Measurements from ENCODE around the gene ZBTB20. TPM values are rescaled to one million over a fixed set of nuclear protein-coding genes. Genes with fewer than 3 reads are reported as not detected.

The ZBTB20 gene
- total RNA-seq, 1 donor from 2014 or later = 61.0 TPM

DNA sequence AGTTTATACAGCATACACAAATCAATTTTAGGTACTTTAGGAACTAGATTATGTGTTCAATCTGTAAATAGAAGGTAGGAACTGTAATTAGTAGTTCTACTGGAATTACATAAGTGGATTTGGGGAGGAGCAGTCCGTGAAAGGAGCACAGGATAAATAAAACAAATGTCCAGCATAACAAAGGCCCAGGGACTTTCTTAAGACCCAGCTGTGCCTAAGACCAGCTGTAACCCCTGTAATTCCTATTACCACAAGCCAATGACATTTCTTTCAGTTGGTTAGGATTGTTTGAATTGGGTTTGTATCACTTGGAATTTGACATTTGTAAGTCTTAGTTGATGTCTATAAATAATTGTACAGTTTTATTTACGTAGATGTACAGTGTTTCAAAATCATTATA is 4.8 kb upstream of the ZBTB20 start:
- DNase-seq (no peak), ATAC-seq (no peak)
- no peaks in the 10 kb centered on the region for H3K4me1 ChIP-seq
- no peaks in the 10 kb centered on the region for H3K27me3 ChIP-seq
- H3K27ac ChIP-seq = no peak overlapping the region
- no peaks in the 10 kb centered on the region for H3K36me3 ChIP-seq
- intact Hi-C loops (cut with DNase I) = no loop called here
- H3K9me3 ChIP-seq = no peaks in the 10 kb centered on the region
- TF ChIP-seq CTCF (IDR thresholded peaks at IDR 0.05) = no peak
- H3K4me3 ChIP-seq = no peak overlapping the region

GRCh38 chr3:115148142-115148790 is 1.2 kb upstream of the ZBTB20 start:
- Histone ChIP-seq H3K4me1 (peaks cover 6% of the 10 kb centered on the region), H3K4me3 (peak overlapping the region; percentile 84), H3K27me3 (no peaks in the 10 kb centered on the region), H3K36me3 (no peaks in the 10 kb centered on the region), H3K27ac (peak overlapping the region; percentile 97), H3K9me3 (no peaks in the 10 kb centered on the region)
- intact Hi-C loops (cut with DNase I) = no loop called here
- no peak for TF ChIP-seq CTCF (IDR thresholded peaks at IDR 0.05)
- DNase-seq (no peak), ATAC-seq (no peak)

DNA sequence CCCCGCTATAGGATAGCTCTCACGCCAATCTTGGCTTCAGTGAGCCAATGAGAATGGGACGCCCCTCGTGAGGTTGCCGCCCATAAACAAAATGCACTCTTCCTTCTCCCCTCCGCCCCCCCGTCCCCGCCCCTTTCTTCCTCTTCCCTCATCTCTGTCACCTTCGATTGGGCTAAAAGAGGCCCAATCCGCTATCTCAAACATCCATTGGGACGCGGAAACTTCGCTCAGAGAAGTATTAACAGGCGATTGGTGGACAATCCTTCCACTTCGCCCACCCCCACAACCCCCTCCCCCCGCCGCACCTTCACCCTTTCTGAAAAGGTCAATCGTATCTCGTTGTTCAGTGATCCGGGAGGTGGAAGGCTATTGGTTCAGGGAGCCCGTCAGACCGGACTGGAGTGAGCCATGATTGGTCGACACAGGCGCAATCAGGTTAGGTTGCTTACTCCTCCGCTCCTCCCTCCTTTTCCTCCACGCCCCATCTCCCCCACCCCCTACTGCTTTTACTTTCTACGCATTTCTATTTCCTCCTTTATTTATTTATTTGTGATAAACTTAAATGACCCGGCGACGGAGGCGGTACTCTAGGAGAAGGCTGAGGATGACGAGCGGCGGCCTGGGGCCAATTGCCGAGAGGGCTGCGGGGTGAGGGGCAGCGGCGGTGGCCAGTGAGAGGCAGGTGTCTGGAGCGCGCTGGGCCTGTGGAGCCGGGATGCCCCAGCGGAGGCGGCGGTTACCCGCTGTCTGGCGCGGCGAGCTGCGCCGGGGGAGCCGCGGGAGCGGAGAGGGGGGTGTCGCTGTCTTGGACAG is 447 bp upstream of the ZBTB20 start:
- H3K4me3 ChIP-seq = peak overlapping the region; percentile 84
- TF ChIP-seq CTCF (IDR thresholded peaks at IDR 0.05) = no peak
- no peaks in the 10 kb centered on the region for H3K9me3 ChIP-seq
- H3K4me1 ChIP-seq = peaks cover 6% of the 10 kb centered on the region
- no peaks in the 10 kb centered on the region for H3K36me3 ChIP-seq
- intact Hi-C loops (cut with DNase I) = no loop called here
- ATAC-seq (peak; percentile 91), DNase-seq (peak; percentile 99)
- peak overlapping the region; percentile 97 for H3K27ac ChIP-seq
- no peaks in the 10 kb centered on the region for H3K27me3 ChIP-seq

DNA sequence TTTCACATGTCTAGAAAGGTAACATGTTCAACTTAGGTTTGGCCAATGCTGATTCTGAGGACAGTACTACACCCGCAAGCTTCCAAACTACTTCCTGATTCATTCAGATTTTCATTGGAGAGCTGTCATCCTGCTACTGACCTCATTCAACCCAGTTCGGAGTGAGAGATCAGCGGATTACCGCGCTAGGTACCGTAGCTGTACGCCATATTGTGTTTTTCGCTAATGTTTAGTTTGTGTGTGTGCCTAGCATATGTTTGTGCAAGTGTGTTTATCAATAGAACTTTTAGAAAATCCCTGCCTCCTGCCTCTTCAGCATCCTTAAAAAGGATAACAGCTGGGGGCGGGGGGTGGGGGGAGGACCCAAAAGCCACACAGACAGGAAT is 1.1 kb downstream of the ZBTB20 start:
- DNase-seq (peak; percentile 56), ATAC-seq (peak; percentile 4)
- intact Hi-C loops (cut with DNase I) = no loop called here
- H3K4me1 ChIP-seq = peaks cover 6% of the 10 kb centered on the region
- no peaks in the 10 kb centered on the region for H3K9me3 ChIP-seq
- H3K27me3 ChIP-seq = no peaks in the 10 kb centered on the region
- no peak for TF ChIP-seq CTCF (IDR thresholded peaks at IDR 0.05)
- peak overlapping the region; percentile 97 for H3K27ac ChIP-seq
- peak overlapping the region; percentile 84 for H3K4me3 ChIP-seq
- H3K36me3 ChIP-seq = no peaks in the 10 kb centered on the region

DNA sequence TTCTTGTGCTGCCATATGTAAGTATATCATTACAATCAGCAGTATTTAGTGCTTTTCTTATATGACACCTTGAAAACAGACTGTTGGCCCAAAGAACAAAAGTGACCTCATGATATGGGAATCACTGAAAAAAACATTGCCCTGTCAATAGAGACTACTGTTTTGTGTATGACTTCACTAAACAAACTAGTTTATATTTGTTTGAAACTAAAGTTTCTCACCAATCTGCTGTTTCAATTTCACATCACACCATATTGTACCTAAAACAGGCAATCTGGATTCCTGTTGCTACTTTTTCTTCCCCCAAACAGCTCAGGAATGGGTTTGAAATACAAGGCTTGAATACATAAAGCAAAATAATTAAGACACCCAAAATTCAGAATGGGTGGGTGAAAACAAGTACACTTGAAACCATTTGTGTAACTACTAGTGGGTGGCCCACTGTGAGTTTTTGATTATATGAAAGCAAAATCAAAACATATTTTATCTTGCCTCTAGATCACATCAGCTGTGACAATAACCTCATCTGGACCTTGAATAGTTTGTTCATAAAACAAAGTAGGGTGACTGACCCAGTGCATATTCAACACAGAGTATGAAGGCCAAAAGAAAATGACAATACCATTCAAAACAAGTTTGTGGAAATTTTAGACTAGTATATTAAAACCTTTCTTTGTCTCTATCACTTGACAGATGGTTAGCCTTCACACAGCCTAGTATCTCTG is 5.9 kb downstream of the ZBTB20 start:
- no peak overlapping the region for H3K4me3 ChIP-seq
- no peak for ATAC-seq
- no peak for DNase-seq
- no peak for TF ChIP-seq CTCF (IDR thresholded peaks at IDR 0.05)
- intact Hi-C loops (cut with DNase I) = no loop called here
- H3K27me3 ChIP-seq = no peaks in the 10 kb centered on the region
- no peak overlapping the region for H3K27ac ChIP-seq
- peaks cover 6% of the 10 kb centered on the region for H3K4me1 ChIP-seq
- no peaks in the 10 kb centered on the region for H3K36me3 ChIP-seq
- H3K9me3 ChIP-seq = no peaks in the 10 kb centered on the region

All from upper lobe of right lung (tissue), 1 donor.